Neural cell (in vitro differentiated cells): ENCODE data around the gene ZFP62.

ENCODE experiments used
- EP300 ChIP-seq: fragments of 450-650 bp; conservative IDR thresholded peaks from 2 replicates; pipeline ENCODE4 v1.6.1; 2014; ENCODE audit warnings: antibody characterized with exemption, mild to moderate bottlenecking, moderate library complexity; ENCODE audit not compliant: poor library complexity, severe bottlenecking
- EZH2 ChIP-seq: fragments of 200-600, 300-800 bp; shearing (Covaris generic), sonication (generic); IDR thresholded peaks from 2 replicates; pipeline ENCODE4 v1.6.1; 2014; ENCODE audit warnings: antibody characterized with exemption, low read length, borderline replicate concordance, mild to moderate bottlenecking; ENCODE audit not compliant: insufficient read depth, poor library complexity, severe bottlenecking
- MXI1 ChIP-seq: fragments of 450-650 bp; conservative IDR thresholded peaks from 2 replicates; pipeline ENCODE4 v1.6.1; 2014; ENCODE audit warnings: antibody characterized with exemption, mild to moderate bottlenecking; ENCODE audit not compliant: poor library complexity, severe bottlenecking
- POLR2AphosphoS5 ChIP-seq: IDR thresholded peaks from 2 replicates; pipeline ENCODE4 v1.6.1; 2012
- RAD21 ChIP-seq: fragments of 450-650 bp; conservative IDR thresholded peaks from 2 replicates; pipeline ENCODE4 v1.6.1; 2014; ENCODE audit warnings: antibody characterized with exemption, mild to moderate bottlenecking, moderate library complexity
- TAF1 ChIP-seq: IDR thresholded peaks from 2 replicates; pipeline ENCODE4 v1.6.1; 2012; ENCODE audit warnings: low read depth
- TF ChIP-seq, protein P1 (sequence below): fragments of 450-650 bp; IDR thresholded peaks from 2 replicates; pipeline ENCODE4 v1.5.1; 2014; ENCODE audit warnings: antibody characterized with exemption, mild to moderate bottlenecking, moderate library complexity; ENCODE audit not compliant: poor library complexity, severe bottlenecking
- TF ChIP-seq, protein P2 (sequence below): IDR thresholded peaks from 2 replicates; pipeline ENCODE4 v1.6.1; 2012; ENCODE audit warnings: borderline replicate concordance

DNA sequence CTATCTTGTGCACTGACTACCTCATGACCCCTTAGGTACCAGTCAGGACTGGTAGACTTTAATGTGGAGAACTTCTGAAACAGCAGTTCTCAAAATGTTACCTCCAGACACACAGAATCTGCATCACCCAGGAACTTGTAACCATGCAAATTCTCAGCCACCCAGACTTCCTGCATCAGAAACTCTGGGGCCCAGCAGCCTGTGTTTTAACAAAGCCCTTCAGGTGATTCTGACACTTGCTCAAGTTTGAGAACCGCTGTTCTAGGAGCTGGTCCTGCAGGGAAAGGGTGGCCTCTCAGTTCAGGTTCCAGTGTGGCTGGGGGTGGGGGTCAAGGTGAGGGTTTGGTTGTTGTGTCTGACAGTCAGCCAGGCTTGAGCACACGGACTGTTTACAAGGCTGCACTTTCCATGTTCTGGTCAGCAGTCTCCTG, 28.4 kb downstream of the ZFP62 start:
- TF ChIP-seq, protein P1, sequence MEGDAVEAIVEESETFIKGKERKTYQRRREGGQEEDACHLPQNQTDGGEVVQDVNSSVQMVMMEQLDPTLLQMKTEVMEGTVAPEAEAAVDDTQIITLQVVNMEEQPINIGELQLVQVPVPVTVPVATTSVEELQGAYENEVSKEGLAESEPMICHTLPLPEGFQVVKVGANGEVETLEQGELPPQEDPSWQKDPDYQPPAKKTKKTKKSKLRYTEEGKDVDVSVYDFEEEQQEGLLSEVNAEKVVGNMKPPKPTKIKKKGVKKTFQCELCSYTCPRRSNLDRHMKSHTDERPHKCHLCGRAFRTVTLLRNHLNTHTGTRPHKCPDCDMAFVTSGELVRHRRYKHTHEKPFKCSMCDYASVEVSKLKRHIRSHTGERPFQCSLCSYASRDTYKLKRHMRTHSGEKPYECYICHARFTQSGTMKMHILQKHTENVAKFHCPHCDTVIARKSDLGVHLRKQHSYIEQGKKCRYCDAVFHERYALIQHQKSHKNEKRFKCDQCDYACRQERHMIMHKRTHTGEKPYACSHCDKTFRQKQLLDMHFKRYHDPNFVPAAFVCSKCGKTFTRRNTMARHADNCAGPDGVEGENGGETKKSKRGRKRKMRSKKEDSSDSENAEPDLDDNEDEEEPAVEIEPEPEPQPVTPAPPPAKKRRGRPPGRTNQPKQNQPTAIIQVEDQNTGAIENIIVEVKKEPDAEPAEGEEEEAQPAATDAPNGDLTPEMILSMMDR = no peak
- TF ChIP-seq POLR2AphosphoS5 (no peak), EP300 (no peak), RAD21 (no peak), TAF1 (no peak), MXI1 (no peak), EZH2 (no peak)
- TF ChIP-seq, protein P2, sequence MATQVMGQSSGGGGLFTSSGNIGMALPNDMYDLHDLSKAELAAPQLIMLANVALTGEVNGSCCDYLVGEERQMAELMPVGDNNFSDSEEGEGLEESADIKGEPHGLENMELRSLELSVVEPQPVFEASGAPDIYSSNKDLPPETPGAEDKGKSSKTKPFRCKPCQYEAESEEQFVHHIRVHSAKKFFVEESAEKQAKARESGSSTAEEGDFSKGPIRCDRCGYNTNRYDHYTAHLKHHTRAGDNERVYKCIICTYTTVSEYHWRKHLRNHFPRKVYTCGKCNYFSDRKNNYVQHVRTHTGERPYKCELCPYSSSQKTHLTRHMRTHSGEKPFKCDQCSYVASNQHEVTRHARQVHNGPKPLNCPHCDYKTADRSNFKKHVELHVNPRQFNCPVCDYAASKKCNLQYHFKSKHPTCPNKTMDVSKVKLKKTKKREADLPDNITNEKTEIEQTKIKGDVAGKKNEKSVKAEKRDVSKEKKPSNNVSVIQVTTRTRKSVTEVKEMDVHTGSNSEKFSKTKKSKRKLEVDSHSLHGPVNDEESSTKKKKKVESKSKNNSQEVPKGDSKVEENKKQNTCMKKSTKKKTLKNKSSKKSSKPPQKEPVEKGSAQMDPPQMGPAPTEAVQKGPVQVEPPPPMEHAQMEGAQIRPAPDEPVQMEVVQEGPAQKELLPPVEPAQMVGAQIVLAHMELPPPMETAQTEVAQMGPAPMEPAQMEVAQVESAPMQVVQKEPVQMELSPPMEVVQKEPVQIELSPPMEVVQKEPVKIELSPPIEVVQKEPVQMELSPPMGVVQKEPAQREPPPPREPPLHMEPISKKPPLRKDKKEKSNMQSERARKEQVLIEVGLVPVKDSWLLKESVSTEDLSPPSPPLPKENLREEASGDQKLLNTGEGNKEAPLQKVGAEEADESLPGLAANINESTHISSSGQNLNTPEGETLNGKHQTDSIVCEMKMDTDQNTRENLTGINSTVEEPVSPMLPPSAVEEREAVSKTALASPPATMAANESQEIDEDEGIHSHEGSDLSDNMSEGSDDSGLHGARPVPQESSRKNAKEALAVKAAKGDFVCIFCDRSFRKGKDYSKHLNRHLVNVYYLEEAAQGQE = no peak
